Endothelial cell of umbilical vein (primary cell): Measurements from ENCODE around the gene SLC15A3. TPM values are rescaled to one million over a fixed set of nuclear protein-coding genes. Genes with fewer than 3 reads are reported as not detected.

Experiments
- BruUV-seq: library from RNA; stranded (reverse); fragments of 400-500 nt; replicated peaks from 2 replicates; lab custom pipeline; 2021; lab: Mats Ljungman, UMichigan
- CTCF ChIA-PET: fragments of 300-600, 350-600 bp; sonication (Branson Sonifier 250); formaldehyde crosslinking; loops from one replicate; lab custom pipeline; 2021; ENCODE audit warnings: antibody characterized with exemption, inconsistent platforms; lab: Charles Lee
- POLR2A ChIA-PET: fragments of 300-600, 350-600 bp; sonication (Branson Sonifier 250); formaldehyde crosslinking; loops from one replicate; lab custom pipeline; 2021; ENCODE audit warnings: antibody characterized with exemption, inconsistent platforms; lab: Charles Lee
- DNase-seq: peaks from one replicate; pipeline ENCODE4 v3.0.0-alpha.2; 2011; ENCODE audit warnings: low read depth, low spot score
- FAIRE-seq: peaks from 2 replicates; lab custom pipeline; 2011; peaks lifted over from hg19 to GRCh38; lab: Jason Lieb, UNC
- H2AFZ ChIP-seq: 2 replicates; pipeline ENCODE4 v1.6.0; 2012; ENCODE audit warnings: low read depth, low read length, control low read depth, inconsistent platforms
- H3K27ac ChIP-seq: 2 replicates; pipeline ENCODE4 v1.5.1; 2011; ENCODE audit warnings: low read depth, mild to moderate bottlenecking, control low read depth, low read length, moderate library complexity; ENCODE audit not compliant: insufficient read depth
- H3K27me3 ChIP-seq, 2 experiments: 2 replicates each; pipeline versions ENCODE4 v1.6.0 to v1.6.1; 2011; ENCODE audit warnings: low read length in 2 of 2, mixed read lengths in 1 of 2; ENCODE audit not compliant: control insufficient read depth in 2 of 2, insufficient read depth in 2 of 2
- H3K36me3 ChIP-seq, 2 experiments: 2 replicates in 1 of 2; 3 replicates in 1 of 2; pipeline ENCODE4 v1.5.1; 2011; ENCODE audit warnings: low read length in 2 of 2, mild to moderate bottlenecking in 1 of 2, moderate library complexity in 1 of 2; ENCODE audit not compliant: control insufficient read depth in 2 of 2, insufficient read depth in 2 of 2; ENCODE audit errors: extremely low read depth in 1 of 2
- H3K4me1 ChIP-seq: 3 replicates; pipeline ENCODE4 v1.5.1; 2011; ENCODE audit warnings: mild to moderate bottlenecking, low read length; ENCODE audit not compliant: control insufficient read depth, insufficient read depth; ENCODE audit errors: extremely low read depth
- H3K4me2 ChIP-seq: 2 replicates; pipeline ENCODE4 v1.6.1; 2011; ENCODE audit warnings: low read length, control low read depth, mixed read lengths; ENCODE audit not compliant: insufficient read depth
- H3K4me3 ChIP-seq, 3 experiments: fragments of 200-600 bp in 1 of 3; sonication (generic), shearing (Covaris generic) in 1 of 3; replicated peaks in 1 of 3; 2 replicates each; pipeline ENCODE4 v1.5.1; 2011 to 2016; ENCODE audit warnings: control low read depth in 3 of 3, low read length in 3 of 3, mild to moderate bottlenecking in 2 of 3, inconsistent platforms in 1 of 3, low read depth in 1 of 3, moderate library complexity in 1 of 3; ENCODE audit not compliant: insufficient read depth in 1 of 3
- H3K79me2 ChIP-seq: 2 replicates; pipeline ENCODE4 v1.6.0; 2012; ENCODE audit warnings: low read length, inconsistent platforms; ENCODE audit not compliant: control insufficient read depth, insufficient read depth
- H3K9ac ChIP-seq: replicated peaks from 2 replicates; pipeline ENCODE3; 2011; ENCODE audit warnings: low read length, control low read depth; ENCODE audit not compliant: insufficient read depth; ENCODE audit errors: extremely low read depth
- H3K9me1 ChIP-seq: replicated peaks from 3 replicates; pipeline ENCODE4 v1.6.0; 2011; ENCODE audit warnings: mild to moderate bottlenecking, low read length; ENCODE audit not compliant: control insufficient read depth, insufficient read depth; ENCODE audit errors: extremely low read depth
- H3K9me3 ChIP-seq: replicated peaks from 2 replicates; pipeline ENCODE4 v1.5.1; 2012; ENCODE audit warnings: low read length, inconsistent platforms; ENCODE audit not compliant: control insufficient read depth, insufficient read depth
- H4K20me1 ChIP-seq: replicated peaks from 2 replicates; pipeline ENCODE3; 2011; ENCODE audit warnings: mild to moderate bottlenecking, low read length; ENCODE audit not compliant: control insufficient read depth, insufficient read depth; ENCODE audit errors: extremely low read depth
- EZH2 ChIP-seq: IDR thresholded peaks from 2 replicates; pipeline ENCODE4 v1.6.1; 2012; ENCODE audit warnings: borderline replicate concordance, low read depth, mild to moderate bottlenecking, moderate library complexity, low read length, inconsistent platforms; ENCODE audit not compliant: severe bottlenecking
- FOS ChIP-seq: IDR thresholded peaks from 2 replicates; pipeline ENCODE4 v1.6.1; 2011; ENCODE audit warnings: mild to moderate bottlenecking, low read length, moderate library complexity, borderline replicate concordance; ENCODE audit not compliant: insufficient read depth
- GATA2 ChIP-seq: IDR thresholded peaks from 2 replicates; pipeline ENCODE4 v1.7.0; 2011; ENCODE audit warnings: low read depth, mild to moderate bottlenecking, moderate library complexity, mixed read lengths, low read length; ENCODE audit not compliant: insufficient read length, insufficient read depth
- JUN ChIP-seq: IDR thresholded peaks from 2 replicates; pipeline ENCODE4 v1.6.1; 2011; ENCODE audit warnings: borderline replicate concordance, low read depth; ENCODE audit not compliant: insufficient read length, insufficient read depth
- MAX ChIP-seq: IDR thresholded peaks from 2 replicates; pipeline ENCODE4 v1.6.1; 2011; ENCODE audit not compliant: insufficient read depth, insufficient read length
- MYC ChIP-seq: IDR thresholded peaks from one replicate; pipeline ENCODE4 v1.6.1; 2011; ENCODE audit warnings: mild to moderate bottlenecking, low read depth, low read length
- POLR2A ChIP-seq: IDR thresholded peaks from 2 replicates; pipeline ENCODE4 v1.6.1; 2012; ENCODE audit warnings: low read depth, mild to moderate bottlenecking, control low read depth, low read length
- POLR2AphosphoS5 ChIP-seq: IDR thresholded peaks from 2 replicates; pipeline ENCODE4 v1.6.1; 2012; ENCODE audit warnings: low read depth, mild to moderate bottlenecking, control low read depth, low read length, moderate library complexity; ENCODE audit not compliant: insufficient read depth
- dilution Hi-C: fragments of 300-500 bp; cut with MboI; formaldehyde crosslinking; loops from one replicate; pipeline ENCODE4 v1.15.0; 2019; ENCODE audit warnings: low sequenced_read_pairs; ENCODE audit not compliant: extremely low pct_ligation_motif_present
- intact Hi-C: fragments of 100-400 bp; cut with micrococcal nuclease; formaldehyde crosslinking; loops from one replicate; pipeline ENCODE4 v1.10.0; 2022
- polyA plus RNA-seq, 4 experiments: library from polyadenylated mRNA; depleted of rRNA in 3 of 4; stranded (reverse) in 3 of 4; unstranded in 1 of 4; fragments of >200 nt; gene quantifications; 2 replicates each; pipeline versions ENCODE4 v1.2.1 to v1.2.3, GENCODE V29; 2011 to 2012; ENCODE audit warnings: missing spikeins in 1 of 4
- total RNA-seq: library from RNA; stranded (reverse); gene quantifications from 2 replicates; pipeline ENCODE4 v1.2.3, GENCODE V29; 2021
- TF ChIP-seq, protein P1 (sequence below), 2 donors: IDR thresholded peaks; 1 replicate in 1 of 2; 2 replicates in 1 of 2; pipeline ENCODE4 v1.5.1; 2011; ENCODE audit warnings: low read length in 2 of 2, mild to moderate bottlenecking in 2 of 2, moderate library complexity in 2 of 2, control low read depth in 1 of 2, inconsistent platforms in 1 of 2, low read depth in 1 of 2; ENCODE audit not compliant: insufficient read depth in 1 of 2; ENCODE audit errors: extremely low read depth in 1 of 2

The SLC15A3 gene
- total and polyA plus RNA-seq, 2 donors (not counting 3 experiments of a cell fraction or from before 2014, with no cell fraction given) = 3.3 to 4.4 TPM

DNA sequence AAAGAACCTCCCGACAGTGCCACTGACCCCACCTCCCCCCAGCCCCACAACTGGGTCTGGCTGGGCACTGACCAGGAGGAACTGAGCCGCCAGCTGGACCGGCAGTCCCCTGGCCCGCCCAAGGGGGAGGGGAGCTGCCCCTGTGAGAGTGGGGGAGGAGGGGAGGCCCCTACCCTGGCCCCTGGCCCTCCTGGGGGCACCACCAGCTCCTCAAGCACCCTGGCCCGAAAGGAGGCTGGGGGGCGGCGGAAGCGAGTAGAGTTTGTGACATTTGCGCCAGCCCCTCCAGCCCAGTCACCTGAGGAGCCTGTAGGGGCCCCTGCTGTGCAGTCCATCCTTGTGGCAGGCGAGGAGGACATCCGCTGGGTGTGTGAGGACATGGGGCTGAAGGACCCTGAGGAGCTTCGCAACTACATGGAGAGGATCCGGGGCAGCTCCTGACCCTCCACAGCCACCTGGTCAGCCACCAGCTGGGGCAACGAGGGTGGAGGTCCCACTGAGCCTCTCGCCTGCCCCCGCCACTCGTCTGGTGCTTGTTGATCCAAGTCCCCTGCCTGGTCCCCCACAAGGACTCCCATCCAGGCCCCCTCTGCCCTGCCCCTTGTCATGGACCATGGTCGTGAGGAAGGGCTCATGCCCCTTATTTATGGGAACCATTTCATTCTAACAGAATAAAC, 15.4 kb downstream of the SLC15A3 start:
- intact Hi-C loops = loop anchor here (1.0 kb wide), 1 partner anchor 30 kb away; the partner anchor contains the start of gene PRPF19
- DNase-seq = no peak
- no peaks in the 10 kb centered on the region for H3K9me3 ChIP-seq
- no peaks in the 10 kb centered on the region for H3K9me1 ChIP-seq
- peaks cover 8% of the 10 kb centered on the region for H3K4me1 ChIP-seq
- H4K20me1 ChIP-seq = no peaks in the 10 kb centered on the region
- H2AFZ ChIP-seq = no peak overlapping the region
- H3K27ac ChIP-seq = no peak overlapping the region
- no peak for FAIRE-seq
- dilution Hi-C loops = no loop called here
- H3K79me2 ChIP-seq = no peaks in the 10 kb centered on the region
- H3K27me3 ChIP-seq = no peaks in the 10 kb centered on the region
- no peak overlapping the region for H3K4me2 ChIP-seq
- ChIA-PET CTCF (interaction anchor here (1.0 to 1.8 kb wide), 3 partner anchors 21 to 49 kb away, joined by 3 to 4 read pairs (median 4); partner anchors contain the start of gene TMEM109), POLR2A (interaction anchor here (0.6 kb wide), 1 partner anchor 211 kb away, joined by 3 read pairs; no protein-coding TSS in a partner anchor)
- H3K36me3 ChIP-seq = peaks cover 0 to 20% of the 10 kb centered on the region in 2 experiments
- TF ChIP-seq POLR2AphosphoS5 (no peak), JUN (no peak), GATA2 (no peak), MAX (no peak), FOS (no peak), MYC (no peak), POLR2A (no peak), EZH2 (no peak)
- TF ChIP-seq, protein P1, sequence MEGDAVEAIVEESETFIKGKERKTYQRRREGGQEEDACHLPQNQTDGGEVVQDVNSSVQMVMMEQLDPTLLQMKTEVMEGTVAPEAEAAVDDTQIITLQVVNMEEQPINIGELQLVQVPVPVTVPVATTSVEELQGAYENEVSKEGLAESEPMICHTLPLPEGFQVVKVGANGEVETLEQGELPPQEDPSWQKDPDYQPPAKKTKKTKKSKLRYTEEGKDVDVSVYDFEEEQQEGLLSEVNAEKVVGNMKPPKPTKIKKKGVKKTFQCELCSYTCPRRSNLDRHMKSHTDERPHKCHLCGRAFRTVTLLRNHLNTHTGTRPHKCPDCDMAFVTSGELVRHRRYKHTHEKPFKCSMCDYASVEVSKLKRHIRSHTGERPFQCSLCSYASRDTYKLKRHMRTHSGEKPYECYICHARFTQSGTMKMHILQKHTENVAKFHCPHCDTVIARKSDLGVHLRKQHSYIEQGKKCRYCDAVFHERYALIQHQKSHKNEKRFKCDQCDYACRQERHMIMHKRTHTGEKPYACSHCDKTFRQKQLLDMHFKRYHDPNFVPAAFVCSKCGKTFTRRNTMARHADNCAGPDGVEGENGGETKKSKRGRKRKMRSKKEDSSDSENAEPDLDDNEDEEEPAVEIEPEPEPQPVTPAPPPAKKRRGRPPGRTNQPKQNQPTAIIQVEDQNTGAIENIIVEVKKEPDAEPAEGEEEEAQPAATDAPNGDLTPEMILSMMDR (IDR thresholded peaks at IDR 0.05; ENCODE audit: extremely low read depth in 1 of 2, insufficient read depth in 1 of 2, low read depth in 1 of 2, low read length in 2 of 2) = no peak
- BruUV-seq = TSS peak; percentile 52
- no peak overlapping the region for H3K4me3 ChIP-seq
- H3K9ac ChIP-seq = no peak overlapping the region
